CD4-positive, alpha-beta T cell treated with Interleukin-15 for 1 hour (primary cell): ENCODE measurements around the gene KCNE4.

Experiments used
- DNase-seq: peaks from one replicate; pipeline ENCODE4 v3.0.0-alpha.2; 2020

The KCNE4 gene

DNA sequence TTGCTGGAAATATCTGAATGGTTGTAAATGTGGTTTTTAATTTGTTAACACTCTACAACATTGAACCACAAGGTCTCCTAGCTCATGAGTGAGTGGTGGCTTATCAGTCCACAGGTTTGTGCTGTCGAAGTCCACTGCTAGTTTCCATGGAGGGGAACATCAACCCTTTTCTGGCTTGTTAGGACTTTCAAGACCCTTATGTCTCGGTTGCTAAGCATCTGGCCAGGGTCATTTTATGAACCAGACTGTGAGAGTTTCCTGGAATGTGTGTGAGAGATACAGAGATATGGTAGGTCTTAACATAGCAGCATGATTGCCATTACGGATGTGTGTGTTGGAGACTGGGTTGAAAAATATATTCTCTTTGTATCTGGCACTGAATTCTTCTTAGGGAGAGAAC lies 36.9 kb downstream of the KCNE4 start:
- no peak for DNase-seq

DNA sequence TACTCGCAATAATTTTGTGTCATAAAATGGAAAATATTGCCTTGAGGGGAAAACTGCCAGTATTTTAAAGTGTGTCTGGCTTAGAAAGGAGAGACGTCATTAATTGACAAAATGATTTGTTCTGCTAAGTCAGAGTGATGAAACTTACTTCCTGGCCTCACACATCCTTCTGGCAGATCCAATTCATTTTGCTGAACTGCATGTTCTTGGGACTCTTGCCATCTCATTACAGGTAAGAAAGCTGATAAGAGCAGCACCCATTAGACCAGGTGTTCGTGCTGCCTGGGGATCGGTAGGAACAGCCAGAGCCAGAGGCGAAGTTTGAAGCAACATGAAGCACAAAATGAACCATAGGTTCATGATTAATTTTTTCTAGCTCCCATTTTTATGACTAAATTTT lies 38.0 kb downstream of the KCNE4 start:
- DNase-seq = no peak

DNA sequence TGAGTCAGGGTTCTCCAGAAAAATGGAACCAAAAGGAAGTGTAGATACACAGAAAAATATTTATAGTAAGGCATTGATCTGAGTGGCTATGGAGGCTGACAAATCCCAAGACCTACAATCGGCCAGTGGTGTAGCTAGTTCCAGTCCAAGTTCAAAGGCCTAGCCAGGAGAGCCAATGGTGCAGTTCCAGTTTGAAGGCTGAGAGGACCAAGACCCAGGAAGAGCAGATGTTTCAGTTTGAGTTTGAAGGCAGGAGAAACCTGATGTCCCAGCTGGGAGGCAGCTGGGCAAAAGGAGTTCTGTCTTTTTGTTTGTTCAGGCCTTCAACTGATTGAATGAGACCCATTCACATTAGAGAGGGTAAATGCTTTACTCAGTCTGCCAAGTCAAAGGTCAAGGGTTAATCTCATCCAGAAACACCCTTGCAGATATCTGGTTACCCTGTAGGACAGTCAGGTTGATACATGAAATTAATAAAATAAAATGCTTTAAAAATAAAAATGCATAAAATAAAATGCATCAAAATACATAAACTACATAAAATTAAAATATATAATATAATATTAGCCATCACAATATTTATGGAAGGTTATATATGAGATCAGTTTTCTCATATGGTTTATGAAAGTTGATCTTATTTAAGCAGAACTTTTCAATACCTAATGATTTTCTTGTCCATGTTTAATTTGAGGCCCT lies 38.7 kb downstream of the KCNE4 start:
- no peak for DNase-seq

DNA sequence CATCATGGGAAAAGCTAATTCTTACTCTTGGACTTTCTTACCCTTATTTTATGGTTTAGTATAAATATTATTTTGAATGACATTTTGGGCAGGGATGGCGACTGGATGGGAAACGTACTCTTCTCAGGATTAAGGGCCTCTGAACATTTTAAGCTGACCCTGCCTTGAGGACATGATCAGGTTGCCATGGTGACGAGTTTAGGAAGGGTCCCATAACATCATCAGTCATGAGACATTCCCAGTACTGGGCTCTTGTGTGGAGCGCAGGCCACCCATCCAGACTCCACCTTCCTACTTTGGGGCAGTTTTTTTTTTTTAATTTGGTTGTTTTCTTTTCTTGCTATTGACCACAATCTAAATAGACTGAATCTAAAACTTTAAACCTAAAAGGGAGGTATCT lies 40.7 kb downstream of the KCNE4 start:
- no peak for DNase-seq

DNA sequence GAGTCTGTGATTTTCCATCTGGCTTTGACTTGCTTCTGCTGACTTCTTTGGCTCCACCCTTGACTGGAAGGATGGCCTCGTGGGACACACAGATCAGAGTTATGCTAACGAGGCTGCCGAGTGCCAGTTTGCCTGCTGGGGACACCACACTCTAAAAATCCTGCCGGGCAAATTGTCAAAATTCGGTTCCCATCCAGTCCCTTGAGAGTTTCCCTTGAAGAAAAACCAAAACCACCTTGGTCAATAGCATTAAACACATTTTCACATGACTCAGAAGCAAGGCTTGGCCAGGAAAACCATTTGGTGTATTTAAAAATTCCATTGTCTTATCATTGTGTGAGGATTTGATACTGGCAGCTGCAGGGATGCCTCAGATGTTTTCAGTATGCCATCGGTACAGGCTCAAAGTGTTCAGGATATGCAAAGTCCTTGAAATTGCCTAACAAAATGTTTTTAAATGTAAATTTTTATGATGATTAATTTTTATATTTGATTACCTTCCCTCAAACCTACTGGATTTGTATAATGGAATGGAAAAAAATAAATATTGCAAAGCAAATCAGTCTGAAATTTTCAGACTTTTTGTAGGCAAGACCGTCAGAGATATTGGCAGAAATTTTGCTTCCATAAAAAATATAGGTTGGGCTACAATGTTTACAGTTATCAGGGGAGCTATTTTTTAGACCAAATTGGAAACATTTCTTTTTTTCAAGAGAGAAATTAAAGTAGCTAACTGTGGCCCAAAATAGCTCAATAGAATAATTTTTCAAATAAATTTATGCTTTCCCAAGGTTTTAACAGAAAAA lies 41.6 kb downstream of the KCNE4 start:
- no peak for DNase-seq

DNA sequence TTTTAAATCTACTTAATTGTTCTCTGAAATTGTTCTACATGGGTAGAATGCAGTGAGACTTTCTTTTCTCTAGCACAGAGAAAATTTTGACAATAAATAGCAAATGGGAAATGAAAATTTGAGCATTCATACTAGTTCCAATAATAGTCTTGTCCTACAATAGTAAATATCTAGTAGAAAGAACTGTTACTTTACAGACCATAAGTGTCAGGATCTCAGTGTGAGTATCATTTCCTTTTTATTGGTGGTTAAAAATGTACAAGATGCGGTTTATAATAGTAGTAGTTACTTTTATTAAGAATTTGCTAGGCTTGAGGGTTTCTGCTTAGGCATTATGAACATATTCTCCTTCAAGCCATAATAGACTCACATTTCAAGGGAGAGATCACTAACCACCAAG lies 43.2 kb downstream of the KCNE4 start:
- DNase-seq = no peak

DNA sequence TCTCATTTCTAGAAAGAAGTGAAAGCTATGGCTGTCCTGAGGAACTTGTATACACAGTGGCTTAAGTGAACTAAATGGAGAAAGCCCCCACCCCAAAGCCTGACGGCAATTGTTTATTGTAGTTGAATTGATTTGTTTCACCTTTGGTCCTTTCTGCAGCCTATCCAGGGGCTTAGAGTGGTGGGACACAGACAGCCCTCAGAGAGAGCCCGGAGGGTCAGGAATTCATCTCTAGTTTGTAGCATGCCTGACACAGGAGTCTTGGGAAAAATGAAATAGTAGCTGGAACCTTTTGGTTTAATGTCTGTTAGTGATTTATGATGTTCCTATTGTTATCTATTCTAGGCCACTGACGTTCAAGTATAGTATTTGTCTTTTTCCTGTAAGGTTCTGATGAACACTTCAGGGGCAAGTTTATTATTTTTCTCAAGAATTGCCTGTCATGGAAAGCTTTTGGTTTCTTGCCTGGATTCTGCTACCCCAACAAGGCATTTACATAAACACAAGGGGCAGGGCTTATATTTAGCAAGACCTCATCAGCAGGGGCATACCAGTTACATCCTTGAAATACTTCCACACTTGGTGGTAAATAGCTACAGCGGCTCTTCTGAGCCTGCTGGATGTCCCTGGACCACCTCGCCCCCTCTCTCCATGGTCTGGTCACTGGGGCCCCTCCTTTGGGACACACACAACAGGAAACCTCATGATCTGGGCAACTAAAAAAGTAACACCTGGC lies 44.4 kb downstream of the KCNE4 start:
- no peak for DNase-seq

DNA sequence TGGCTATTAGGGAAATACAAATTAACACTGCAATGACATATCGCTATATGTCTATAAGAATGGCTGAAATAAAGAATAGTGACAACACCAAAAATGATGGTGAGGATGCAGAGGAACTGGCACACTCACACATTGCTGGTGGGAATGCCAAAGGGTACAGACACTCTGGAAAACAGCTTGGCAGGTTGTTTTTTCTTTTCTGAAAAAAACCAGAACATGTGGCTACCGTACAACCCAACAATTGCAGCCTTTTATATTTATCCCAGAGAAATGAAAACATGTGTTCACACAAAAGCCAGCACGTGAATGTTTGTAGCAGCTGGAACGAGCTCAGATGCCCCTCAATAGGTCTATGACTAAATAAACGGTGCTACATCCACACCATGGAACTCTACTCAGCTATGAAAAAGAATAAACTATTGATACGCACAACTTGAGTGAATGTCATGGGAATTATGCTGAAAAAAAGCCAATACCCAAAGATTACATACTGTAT lies 45.9 kb downstream of the KCNE4 start:
- no peak for DNase-seq

DNA sequence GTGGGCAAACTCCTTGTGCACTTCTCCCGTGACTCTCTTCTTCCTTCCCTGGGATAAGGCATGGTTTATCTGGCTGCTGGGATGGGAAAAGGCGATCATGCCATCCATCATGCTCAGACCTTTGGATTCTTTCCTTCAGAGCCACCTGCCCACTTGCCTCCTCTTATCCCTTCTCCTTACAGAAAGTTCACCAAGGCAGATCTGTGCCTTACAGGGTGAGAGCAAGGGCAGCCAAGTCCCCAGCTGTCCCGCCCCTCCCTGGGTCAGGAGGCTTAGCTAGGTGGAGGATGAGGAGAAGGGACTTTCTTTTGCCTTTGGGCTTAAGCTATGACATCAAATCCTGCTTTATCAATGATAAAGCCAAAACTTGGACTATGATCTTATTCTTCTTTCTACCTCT lies 47.6 kb downstream of the KCNE4 start:
- DNase-seq = no peak

DNA sequence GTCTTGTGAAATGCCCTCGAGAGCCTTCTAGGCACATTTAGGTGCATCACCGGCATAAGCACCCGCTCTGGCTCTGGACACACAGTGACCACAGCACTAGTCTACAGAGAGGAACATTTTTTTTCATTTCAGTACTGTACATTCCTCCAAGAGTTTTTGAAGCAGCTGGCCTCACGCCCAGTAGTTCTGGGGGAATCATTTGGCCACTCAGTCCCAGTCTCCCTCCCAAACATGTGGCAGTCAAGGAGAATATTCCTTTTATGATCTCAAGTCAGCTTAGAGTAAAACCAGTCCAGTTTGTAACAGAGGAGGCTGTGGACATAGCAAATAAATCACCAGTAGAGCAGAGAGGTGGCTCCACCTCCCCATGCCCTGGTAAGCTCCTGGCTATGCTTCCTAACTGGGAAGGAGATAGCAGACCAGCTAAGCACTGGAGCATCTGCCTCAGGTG lies 48.1 kb downstream of the KCNE4 start:
- no peak for DNase-seq

DNA sequence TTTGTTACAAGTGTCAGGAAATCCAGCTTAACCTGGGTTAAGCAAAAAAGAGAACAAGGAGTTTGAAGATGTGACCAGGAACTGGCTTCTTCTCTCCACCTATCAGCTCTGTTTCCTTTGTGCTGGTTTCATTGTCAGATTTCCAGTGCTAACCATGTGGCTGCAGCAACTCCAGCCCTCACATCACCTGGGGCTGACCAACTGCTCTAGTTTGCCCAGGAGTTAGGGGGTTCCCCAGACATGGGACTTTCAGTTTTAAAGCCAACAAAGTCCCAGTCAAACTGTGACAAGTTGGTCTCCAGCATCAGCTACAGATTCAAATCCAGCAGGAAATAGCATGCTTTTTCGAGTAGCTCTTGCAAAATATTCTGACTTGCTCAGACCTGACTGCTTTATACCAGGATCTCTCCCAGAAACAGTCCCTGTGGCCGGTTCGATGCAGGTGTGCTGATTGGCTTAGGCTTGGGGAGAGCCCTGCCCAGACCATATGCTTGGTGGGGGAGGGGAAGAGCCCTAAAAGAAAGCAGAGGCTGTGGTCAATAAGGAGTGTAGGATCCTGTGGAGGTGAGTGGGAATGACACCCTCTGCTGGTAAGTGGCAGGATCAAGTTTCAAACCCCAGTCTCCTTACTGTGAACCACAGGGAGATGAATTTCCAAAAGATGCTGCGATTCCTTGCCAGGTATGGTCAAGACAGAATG lies 49.5 kb downstream of the KCNE4 start:
- DNase-seq = no peak

DNA sequence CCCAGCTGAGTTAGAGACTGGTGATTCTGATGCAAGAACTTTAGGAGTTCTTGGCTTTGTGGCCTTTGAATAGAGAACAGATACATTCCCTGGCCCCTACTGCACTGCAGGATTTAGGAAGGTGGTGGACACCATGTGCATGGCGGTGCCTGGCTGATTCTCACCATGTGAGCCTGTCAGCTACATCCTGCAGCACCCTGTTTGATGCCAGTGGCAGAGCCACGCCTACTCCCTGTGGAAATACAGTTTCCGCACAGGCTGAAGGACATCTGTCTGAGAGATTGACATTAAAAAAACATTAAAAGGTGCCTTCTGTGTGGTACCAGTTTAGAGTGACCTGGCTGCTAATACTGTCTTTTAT lies 50.0 kb downstream of the KCNE4 start:
- DNase-seq = no peak

DNA sequence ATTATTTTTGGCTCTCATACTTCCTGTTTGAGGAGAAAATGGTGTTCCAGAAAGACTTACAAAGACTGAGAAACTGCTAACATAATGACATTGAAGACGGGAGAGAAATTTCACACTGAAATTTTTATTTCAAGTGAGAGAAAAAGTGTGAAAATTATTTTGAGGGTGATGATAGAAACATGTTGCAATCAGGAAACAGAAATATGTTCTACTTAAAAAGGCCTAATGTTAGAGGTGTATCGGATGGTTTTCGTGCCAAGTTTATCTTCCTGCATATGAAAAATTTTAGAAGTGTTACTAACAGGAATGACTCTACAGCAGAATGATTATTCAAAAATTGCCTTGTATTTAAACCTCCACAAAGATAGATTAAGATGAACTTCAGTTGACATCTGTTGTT lies 50.5 kb downstream of the KCNE4 start:
- no peak for DNase-seq

DNA sequence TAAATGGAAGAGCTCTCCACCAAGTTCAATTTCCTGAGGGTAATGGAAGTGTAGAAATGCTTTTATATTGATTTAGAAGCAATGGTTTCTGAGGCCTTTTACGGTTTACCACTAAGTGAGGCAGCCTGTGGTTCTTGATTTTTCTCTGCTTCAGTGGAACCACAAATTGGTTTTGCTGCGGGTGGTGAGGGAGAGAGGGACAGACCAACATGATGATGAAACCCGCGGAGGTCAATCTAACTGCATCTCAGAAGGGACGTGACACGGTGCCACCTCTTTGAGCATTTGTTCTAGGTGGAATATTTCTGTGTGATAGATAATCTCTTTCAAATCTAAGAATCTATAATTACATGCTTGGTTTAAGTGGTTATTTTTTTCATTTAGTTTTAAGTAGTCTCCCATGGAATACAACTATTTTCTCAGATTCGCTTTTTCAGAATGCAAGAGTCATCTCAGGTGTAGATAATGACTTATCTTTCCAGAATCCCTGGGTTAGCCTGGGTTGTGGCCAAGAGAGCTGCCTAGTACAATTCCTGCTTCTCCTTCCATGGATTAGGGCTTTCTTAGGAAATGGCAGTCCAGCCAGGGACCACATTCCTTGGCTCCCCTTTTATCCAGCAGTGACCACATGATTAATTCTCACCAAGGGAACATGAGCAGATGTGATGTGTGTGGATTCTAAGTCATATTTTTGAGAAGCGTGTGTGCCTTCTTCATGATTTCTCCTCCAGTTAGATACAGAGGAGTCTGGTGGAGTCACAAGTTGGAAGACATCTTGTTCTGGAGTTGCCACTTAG lies 52.5 kb downstream of the KCNE4 start:
- no peak for DNase-seq
